Measurements from ENCODE around the gene RUVBL1.

Gene RUVBL1

GRCh38 chr3:128066676-128067075, 56.9 kb downstream of the RUVBL1 start:
- no peak for DNase-seq (ENCODE audit: low read depth)

- DNase-seq (ENCODE audit: low read depth): no peak
These were observed 57.5 kb downstream of the RUVBL1 start for GRCh38 chr3:128066114-128066513.

- DNase-seq (ENCODE audit: low read depth): no peak
These were observed 58.6 kb downstream of the RUVBL1 start for GRCh38 chr3:128064962-128065361.

GRCh38 chr3:128063865-128064264, 59.7 kb downstream of the RUVBL1 start:
- no peak for DNase-seq (ENCODE audit: low read depth)

GRCh38 chr3:128062033-128062745, 61.4 kb downstream of the RUVBL1 start:
- DNase-seq (ENCODE audit: low read depth): no peak

GRCh38 chr3:128060473-128061381, 62.9 kb downstream of the RUVBL1 start:
- peak; percentile 96 for DNase-seq (ENCODE audit: low read depth)

- no peak for DNase-seq (ENCODE audit: low read depth)
These were observed 67.4 kb downstream of the RUVBL1 start for GRCh38 chr3:128056258-128056657.

GRCh38 chr3:128054367-128054766, 69.2 kb downstream of the RUVBL1 start:
- DNase-seq (ENCODE audit: low read depth): peak; percentile 58

- no peak for DNase-seq (ENCODE audit: low read depth)
These were observed 70.0 kb downstream of the RUVBL1 start for GRCh38 chr3:128053614-128054013.

- no peak for DNase-seq (ENCODE audit: low read depth)
These were observed 70.8 kb downstream of the RUVBL1 start for GRCh38 chr3:128052595-128053351.

GRCh38 chr3:128051837-128052594, 71.6 kb downstream of the RUVBL1 start, which contains the start of gene SEC61A1:
Gene SEC61A1 (plus strand): TSS chr3:128052437. CDS start chr3:128052553, 116 bp downstream.
- peak; percentile 96 for DNase-seq (ENCODE audit: low read depth)

GRCh38 chr3:128051459-128051836, 72.2 kb downstream of the RUVBL1 start:
- no peak for DNase-seq (ENCODE audit: low read depth)

GRCh38 chr3:128050597-128050996, 73.0 kb downstream of the RUVBL1 start:
- no peak for DNase-seq (ENCODE audit: low read depth)

- no peak for DNase-seq (ENCODE audit: low read depth)
These were observed 82.3 kb downstream of the RUVBL1 start for GRCh38 chr3:128041344-128041743.

GRCh38 chr3:128040660-128041059, 83.0 kb downstream of the RUVBL1 start:
- no peak for DNase-seq (ENCODE audit: low read depth)

GRCh38 chr3:128040041-128040440, 83.6 kb downstream of the RUVBL1 start:
- DNase-seq (ENCODE audit: low read depth): no peak

- no peak for DNase-seq (ENCODE audit: low read depth)
These were observed 87.5 kb downstream of the RUVBL1 start for GRCh38 chr3:128036119-128036518.

GRCh38 chr3:128033102-128033501, 90.5 kb downstream of the RUVBL1 start:
- DNase-seq (ENCODE audit: low read depth): no peak
